ENCODE results near the gene LKAAEAR1. TPM values are rescaled to one million over a fixed set of nuclear protein-coding genes. Genes with fewer than 3 reads are reported as not detected.

The LKAAEAR1 gene
- total and polyA plus RNA-seq, 2 of the 13 experiments (the other 11 are each of a cell fraction or from before 2014, with no cell fraction given) = not detected

- TF ChIP-seq TFE3 (CRISPR knock-in tag; IDR thresholded peaks at IDR 0.05) (peak; percentile 64; the same call in 1 of the 2 replicates), ZNF460 (CRISPR knock-in tag; IDR thresholded peaks at IDR 0.05; ENCODE audit: borderline replicate concordance) (no peak), ZNF10 (CRISPR knock-in tag; IDR thresholded peaks at IDR 0.05; ENCODE audit: borderline replicate concordance, low read depth) (no peak), ZNF672 (CRISPR knock-in tag; IDR thresholded peaks at IDR 0.05) (no peak), MAFG (CRISPR knock-in tag; IDR thresholded peaks at IDR 0.05) (no peak), ZSCAN22 (CRISPR knock-in tag; IDR thresholded peaks at IDR 0.05) (no peak), PLRG1 (conservative IDR thresholded peaks at IDR 0.05) (no peak), ZNF775 (CRISPR knock-in tag; IDR thresholded peaks at IDR 0.05; ENCODE audit: borderline replicate concordance) (0 out of 2 replicates have a peak, but pooled peaks have one; percentile 54), TARDBP (CRISPR knock-in tag; IDR thresholded peaks at IDR 0.05) (peak; percentile 86), CREB1 (IDR thresholded peaks at IDR 0.05) (no peak), CREB1 (CRISPR knock-in tag; IDR thresholded peaks at IDR 0.05) (no peak)
- TF ChIP-seq, protein P1, sequence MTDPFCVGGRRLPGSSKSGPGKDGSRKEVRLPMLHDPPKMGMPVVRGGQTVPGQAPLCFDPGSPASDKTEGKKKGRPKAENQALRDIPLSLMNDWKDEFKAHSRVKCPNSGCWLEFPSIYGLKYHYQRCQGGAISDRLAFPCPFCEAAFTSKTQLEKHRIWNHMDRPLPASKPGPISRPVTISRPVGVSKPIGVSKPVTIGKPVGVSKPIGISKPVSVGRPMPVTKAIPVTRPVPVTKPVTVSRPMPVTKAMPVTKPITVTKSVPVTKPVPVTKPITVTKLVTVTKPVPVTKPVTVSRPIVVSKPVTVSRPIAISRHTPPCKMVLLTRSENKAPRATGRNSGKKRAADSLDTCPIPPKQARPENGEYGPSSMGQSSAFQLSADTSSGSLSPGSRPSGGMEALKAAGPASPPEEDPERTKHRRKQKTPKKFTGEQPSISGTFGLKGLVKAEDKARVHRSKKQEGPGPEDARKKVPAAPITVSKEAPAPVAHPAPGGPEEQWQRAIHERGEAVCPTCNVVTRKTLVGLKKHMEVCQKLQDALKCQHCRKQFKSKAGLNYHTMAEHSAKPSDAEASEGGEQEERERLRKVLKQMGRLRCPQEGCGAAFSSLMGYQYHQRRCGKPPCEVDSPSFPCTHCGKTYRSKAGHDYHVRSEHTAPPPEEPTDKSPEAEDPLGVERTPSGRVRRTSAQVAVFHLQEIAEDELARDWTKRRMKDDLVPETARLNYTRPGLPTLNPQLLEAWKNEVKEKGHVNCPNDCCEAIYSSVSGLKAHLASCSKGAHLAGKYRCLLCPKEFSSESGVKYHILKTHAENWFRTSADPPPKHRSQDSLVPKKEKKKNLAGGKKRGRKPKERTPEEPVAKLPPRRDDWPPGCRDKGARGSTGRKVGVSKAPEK (CRISPR knock-in tag; IDR thresholded peaks at IDR 0.05; ENCODE audit: borderline replicate concordance) = peak; percentile 92; the same call in 1 of the 2 replicates
- TF ChIP-seq, protein P2, sequence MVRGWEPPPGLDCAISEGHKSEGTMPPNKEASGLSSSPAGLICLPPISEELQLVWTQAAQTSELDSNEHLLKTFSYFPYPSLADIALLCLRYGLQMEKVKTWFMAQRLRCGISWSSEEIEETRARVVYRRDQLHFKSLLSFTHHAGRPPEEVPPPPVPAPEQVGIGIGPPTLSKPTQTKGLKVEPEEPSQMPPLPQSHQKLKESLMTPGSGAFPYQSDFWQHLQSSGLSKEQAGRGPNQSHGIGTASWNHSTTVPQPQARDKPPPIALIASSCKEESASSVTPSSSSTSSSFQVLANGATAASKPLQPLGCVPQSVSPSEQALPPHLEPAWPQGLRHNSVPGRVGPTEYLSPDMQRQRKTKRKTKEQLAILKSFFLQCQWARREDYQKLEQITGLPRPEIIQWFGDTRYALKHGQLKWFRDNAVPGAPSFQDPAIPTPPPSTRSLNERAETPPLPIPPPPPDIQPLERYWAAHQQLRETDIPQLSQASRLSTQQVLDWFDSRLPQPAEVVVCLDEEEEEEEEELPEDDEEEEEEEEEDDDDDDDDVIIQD (CRISPR knock-in tag; IDR thresholded peaks at IDR 0.05; ENCODE audit: low read depth) = peak; percentile 70
- TF ChIP-seq, protein P3, sequence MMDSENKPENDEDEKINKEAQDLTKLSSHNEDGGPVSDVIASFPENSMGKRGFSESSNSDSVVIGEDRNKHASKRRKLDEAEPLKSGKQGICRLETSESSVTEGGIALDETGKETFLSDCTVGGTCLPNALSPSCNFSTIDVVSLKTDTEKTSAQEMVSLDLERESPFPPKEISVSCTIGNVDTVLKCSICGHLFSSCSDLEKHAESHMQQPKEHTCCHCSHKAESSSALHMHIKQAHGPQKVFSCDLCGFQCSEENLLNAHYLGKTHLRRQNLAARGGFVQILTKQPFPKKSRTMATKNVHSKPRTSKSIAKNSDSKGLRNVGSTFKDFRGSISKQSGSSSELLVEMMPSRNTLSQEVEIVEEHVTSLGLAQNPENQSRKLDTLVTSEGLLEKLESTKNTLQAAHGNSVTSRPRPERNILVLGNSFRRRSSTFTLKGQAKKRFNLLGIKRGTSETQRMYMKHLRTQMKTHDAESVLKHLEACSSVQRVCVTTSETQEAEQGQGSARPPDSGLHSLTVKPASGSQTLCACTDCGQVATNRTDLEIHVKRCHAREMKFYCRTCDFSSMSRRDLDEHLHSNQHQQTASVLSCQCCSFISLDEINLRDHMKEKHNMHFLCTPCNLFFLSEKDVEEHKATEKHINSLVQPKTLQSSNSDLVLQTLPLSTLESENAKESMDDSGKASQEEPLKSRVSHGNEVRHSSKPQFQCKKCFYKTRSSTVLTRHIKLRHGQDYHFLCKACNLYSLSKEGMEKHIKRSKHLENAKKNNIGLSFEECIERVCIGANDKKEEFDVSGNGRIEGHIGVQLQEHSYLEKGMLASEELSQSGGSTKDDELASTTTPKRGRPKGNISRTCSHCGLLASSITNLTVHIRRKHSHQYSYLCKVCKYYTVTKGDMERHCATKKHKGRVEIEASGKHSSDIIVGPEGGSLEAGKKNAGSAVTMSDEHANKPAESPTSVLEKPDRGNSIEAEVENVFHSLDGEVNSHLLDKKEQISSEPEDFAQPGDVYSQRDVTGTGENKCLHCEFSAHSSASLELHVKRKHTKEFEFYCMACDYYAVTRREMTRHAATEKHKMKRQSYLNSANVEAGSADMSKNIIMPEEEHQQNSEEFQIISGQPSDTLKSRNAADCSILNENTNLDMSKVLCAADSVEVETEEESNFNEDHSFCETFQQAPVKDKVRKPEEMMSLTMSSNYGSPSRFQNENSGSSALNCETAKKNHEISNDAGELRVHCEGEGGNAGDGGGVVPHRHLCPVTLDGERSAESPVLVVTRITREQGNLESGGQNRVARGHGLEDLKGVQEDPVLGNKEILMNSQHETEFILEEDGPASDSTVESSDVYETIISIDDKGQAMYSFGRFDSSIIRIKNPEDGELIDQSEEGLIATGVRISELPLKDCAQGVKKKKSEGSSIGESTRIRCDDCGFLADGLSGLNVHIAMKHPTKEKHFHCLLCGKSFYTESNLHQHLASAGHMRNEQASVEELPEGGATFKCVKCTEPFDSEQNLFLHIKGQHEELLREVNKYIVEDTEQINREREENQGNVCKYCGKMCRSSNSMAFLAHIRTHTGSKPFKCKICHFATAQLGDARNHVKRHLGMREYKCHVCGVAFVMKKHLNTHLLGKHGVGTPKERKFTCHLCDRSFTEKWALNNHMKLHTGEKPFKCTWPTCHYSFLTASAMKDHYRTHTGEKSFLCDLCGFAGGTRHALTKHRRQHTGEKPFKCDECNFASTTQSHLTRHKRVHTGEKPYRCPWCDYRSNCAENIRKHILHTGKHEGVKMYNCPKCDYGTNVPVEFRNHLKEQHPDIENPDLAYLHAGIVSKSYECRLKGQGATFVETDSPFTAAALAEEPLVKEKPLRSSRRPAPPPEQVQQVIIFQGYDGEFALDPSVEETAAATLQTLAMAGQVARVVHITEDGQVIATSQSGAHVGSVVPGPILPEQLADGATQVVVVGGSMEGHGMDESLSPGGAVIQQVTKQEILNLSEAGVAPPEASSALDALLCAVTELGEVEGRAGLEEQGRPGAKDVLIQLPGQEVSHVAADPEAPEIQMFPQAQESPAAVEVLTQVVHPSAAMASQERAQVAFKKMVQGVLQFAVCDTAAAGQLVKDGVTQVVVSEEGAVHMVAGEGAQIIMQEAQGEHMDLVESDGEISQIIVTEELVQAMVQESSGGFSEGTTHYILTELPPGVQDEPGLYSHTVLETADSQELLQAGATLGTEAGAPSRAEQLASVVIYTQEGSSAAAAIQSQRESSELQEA (CRISPR knock-in tag; IDR thresholded peaks at IDR 0.05; ENCODE audit: not compliant biosample characterization) = no peak
These were observed 30.1 kb downstream of the LKAAEAR1 start (continued) for GRCh38 chr20:64053841-64054661.

Measured in HepG2 (cell line).